HCT116 (cell line): Measurements from ENCODE around the gene RNPEPL1. TPM values are rescaled to one million over a fixed set of nuclear protein-coding genes. Genes with fewer than 3 reads are reported as not detected.

Experiments
- ATAC-seq: fragments of 200-7000 bp; cut with Tn5 transposase; 2 replicates; pipeline ENCODE4 v1.9.1; 2020; ENCODE audit warnings: mild to moderate bottlenecking, moderate library complexity
- BruUV-seq: library from RNA; stranded (reverse); fragments of 400-500 nt; replicated peaks from 2 replicates; lab custom pipeline; 2021; lab: Mats Ljungman, UMichigan
- CTCF ChIA-PET: fragments of 300-600 bp; sonication (Branson Sonifier 250); formaldehyde crosslinking; loops from one replicate; lab custom pipeline; 2021; ENCODE audit warnings: antibody characterized with exemption; lab: Charles Lee
- POLR2A ChIA-PET: fragments of 300-600, 350-600 bp; sonication (Branson Sonifier 250); formaldehyde crosslinking; loops from one replicate; lab custom pipeline; 2021; ENCODE audit warnings: antibody characterized with exemption; lab: Charles Lee
- RAD21 ChIA-PET, 2 experiments: fragments of 300-600 bp; sonication (Branson Sonifier 250); formaldehyde crosslinking; loops; one replicate each; lab custom pipeline; 2023; ENCODE audit warnings: low total read pairs in 2 of 2; ENCODE audit not compliant: uncharacterized antibody in 2 of 2, unreplicated experiment in 2 of 2, low non-redundant PET in 1 of 2; lab: Charles Lee
- DNase-seq: peaks from one replicate; pipeline ENCODE4 v3.0.0-alpha.2; 2010; ENCODE audit warnings: low read depth, low spot score
- H2AFZ ChIP-seq: fragments of 200-600 bp; shearing (Covaris generic), sonication (generic); 2 replicates; pipeline ENCODE4 v1.6.1; 2017; ENCODE audit warnings: low read depth, mixed run types, mixed read lengths, antibody characterized with exemption, low read length; ENCODE audit not compliant: poor library complexity, severe bottlenecking
- H3K27ac ChIP-seq: 2 replicates; pipeline ENCODE4 v1.5.1; 2012; ENCODE audit warnings: low read depth, low read length
- H3K27me3 ChIP-seq: fragments of 200-600 bp; sonication (generic); 2 replicates; pipeline ENCODE4 v1.6.1; 2016; ENCODE audit warnings: mixed run types, low read length, mixed read lengths; ENCODE audit not compliant: insufficient read depth
- H3K36me3 ChIP-seq, 2 experiments: fragments of 200-500 bp in 1 of 2; fragments of 200-600 bp in 1 of 2; sonication (Bioruptor generic) in 1 of 2; sonication (generic) in 1 of 2; 2 replicates each; pipeline versions ENCODE4 v1.5.1 to v1.6.1; 2014 to 2016; ENCODE audit warnings: low read length in 2 of 2, inconsistent platforms in 1 of 2, mixed read lengths in 1 of 2, mixed run types in 1 of 2; ENCODE audit not compliant: insufficient read depth in 2 of 2, control insufficient read depth in 1 of 2
- H3K4me1 ChIP-seq, 2 experiments: fragments of 200-600 bp in 1 of 2; sonication (generic) in 1 of 2; 2 replicates each; pipeline versions ENCODE4 v1.5.1 to v1.6.1; 2012 to 2017; ENCODE audit warnings: low read length in 2 of 2, inconsistent platforms in 1 of 2, mild to moderate bottlenecking in 1 of 2, mixed read lengths in 1 of 2, mixed run types in 1 of 2, moderate library complexity in 1 of 2; ENCODE audit not compliant: insufficient read depth in 2 of 2, control insufficient read depth in 1 of 2
- H3K4me2 ChIP-seq: fragments of 200-600 bp; sonication (generic); 2 replicates; pipeline ENCODE4 v1.6.1; 2017; ENCODE audit warnings: mixed run types, low read length, mixed read lengths
- H3K4me3 ChIP-seq, 2 experiments: fragments of 200-600 bp in 1 of 2; sonication (generic) in 1 of 2; replicated peaks in 1 of 2; 2 replicates each; pipeline ENCODE4 v1.5.1; 2011 to 2016; ENCODE audit warnings: low read length in 2 of 2, control low read depth in 1 of 2, low read depth in 1 of 2, mild to moderate bottlenecking in 1 of 2, mixed read lengths in 1 of 2, mixed run types in 1 of 2
- H3K79me2 ChIP-seq: fragments of 200-600 bp; sonication (generic); 2 replicates; pipeline ENCODE4 v1.6.1; 2017; ENCODE audit warnings: mild to moderate bottlenecking, mixed run types, low read length, moderate library complexity, mixed read lengths; ENCODE audit not compliant: insufficient read depth
- H3K9ac ChIP-seq: fragments of 200-600 bp; sonication (generic); 2 replicates; pipeline ENCODE4 v1.6.1; 2016; ENCODE audit warnings: low read length, mixed read lengths
- H3K9me2 ChIP-seq: fragments of 200-600 bp; sonication (generic), shearing (Covaris generic); 2 replicates; pipeline ENCODE4 v1.6.1; 2017; ENCODE audit warnings: mixed run types, mild to moderate bottlenecking, moderate library complexity; ENCODE audit not compliant: insufficient read depth
- H3K9me3 ChIP-seq, 2 experiments: fragments of 200-500 bp in 1 of 2; fragments of 200-600 bp in 1 of 2; sonication (Bioruptor generic) in 1 of 2; sonication (generic) in 1 of 2; 2 replicates each; pipeline ENCODE4 v1.6.1; 2014 to 2017; ENCODE audit warnings: low read length in 2 of 2, mixed read lengths in 2 of 2, inconsistent platforms in 1 of 2, low read depth in 1 of 2, mild to moderate bottlenecking in 1 of 2, mixed run types in 1 of 2, moderate library complexity in 1 of 2; ENCODE audit not compliant: control insufficient read depth in 1 of 2, insufficient read depth in 1 of 2
- H4K20me1 ChIP-seq: fragments of 200-600 bp; sonication (generic), shearing (Covaris generic); 2 replicates; pipeline ENCODE4 v1.6.1; 2017; ENCODE audit warnings: mixed run types, mild to moderate bottlenecking, moderate library complexity; ENCODE audit not compliant: insufficient read depth
- CBX3 ChIP-seq: IDR thresholded peaks from 2 replicates; pipeline ENCODE4 v1.6.1; 2012; ENCODE audit warnings: low read depth
- CEBPB ChIP-seq: IDR thresholded peaks from 2 replicates; pipeline ENCODE4 v1.6.1; 2012; ENCODE audit warnings: low read depth
- CTCF ChIP-seq, 3 experiments: fragments of 200-600 bp in 1 of 3; sonication (generic) in 1 of 3; IDR thresholded peaks in 2 of 3; conservative IDR thresholded peaks in 1 of 3; 2 replicates each; pipeline ENCODE4 v1.5.1; 2012 to 2017; ENCODE audit warnings: low read depth in 2 of 3, low read length in 2 of 3, antibody characterized with exemption in 1 of 3, borderline replicate concordance in 1 of 3, control low read depth in 1 of 3, mild to moderate bottlenecking in 1 of 3, mixed read lengths in 1 of 3, mixed run types in 1 of 3, moderate library complexity in 1 of 3; ENCODE audit not compliant: insufficient read depth in 1 of 3
- EGR1 ChIP-seq: IDR thresholded peaks from 2 replicates; pipeline ENCODE4 v1.6.1; 2012; ENCODE audit warnings: low read depth
- EZH2 ChIP-seq: fragments of 200-600 bp; sonication (generic); IDR thresholded peaks from 2 replicates; pipeline ENCODE4 v1.6.1; 2017; ENCODE audit warnings: antibody characterized with exemption, mixed run types
- FOSL1 ChIP-seq: IDR thresholded peaks from 2 replicates; pipeline ENCODE4 v1.6.1; 2012; ENCODE audit warnings: low read depth
- MAX ChIP-seq: IDR thresholded peaks from 2 replicates; pipeline ENCODE4 v1.6.1; 2012
- POLR2A ChIP-seq: IDR thresholded peaks from 2 replicates; pipeline ENCODE4 v1.7.0; 2011; ENCODE audit warnings: borderline replicate concordance; ENCODE audit not compliant: insufficient read depth, insufficient read length; ENCODE audit errors: extremely low read depth
- RAD21 ChIP-seq: IDR thresholded peaks from 2 replicates; pipeline ENCODE4 v1.6.1; 2012; ENCODE audit warnings: low read depth, mild to moderate bottlenecking
- REST ChIP-seq: IDR thresholded peaks from 2 replicates; pipeline ENCODE4 v1.6.1; 2012; ENCODE audit warnings: low read depth
- SIN3A ChIP-seq: IDR thresholded peaks from 2 replicates; pipeline ENCODE4 v1.6.1; 2012; ENCODE audit warnings: low read depth
- SRF ChIP-seq: IDR thresholded peaks from 2 replicates; pipeline ENCODE4 v1.6.1; 2012; ENCODE audit warnings: low read depth
- TCF7L2 ChIP-seq: IDR thresholded peaks from 2 replicates; pipeline ENCODE4 v1.7.0; 2011; ENCODE audit warnings: borderline replicate concordance, inconsistent platforms; ENCODE audit not compliant: insufficient read depth, insufficient read length; ENCODE audit errors: extremely low read depth
- ZBTB33 ChIP-seq: IDR thresholded peaks from 2 replicates; pipeline ENCODE4 v1.6.1; 2011; ENCODE audit warnings: mild to moderate bottlenecking, low read length, moderate library complexity; ENCODE audit not compliant: insufficient replicate concordance; ENCODE audit errors: extremely low read depth
- ZNF274 ChIP-seq: fragments of 200-500 bp; sonication (Bioruptor generic); IDR thresholded peaks from 2 replicates; pipeline ENCODE4 v1.6.1; 2014; ENCODE audit warnings: mild to moderate bottlenecking, low read depth, low read length, inconsistent platforms
- intact Hi-C: fragments of 100-400 bp; cut with micrococcal nuclease; formaldehyde crosslinking; loops from 2 replicates; pipeline ENCODE4 v1.10.0; 2022
- total RNA-seq: library from RNA; stranded (reverse); gene quantifications from one replicate; pipeline ENCODE4 v1.2.1, GENCODE V29; 2021; ENCODE audit not compliant: unreplicated experiment

RNPEPL1 gene
- total RNA-seq, 1 experiment from 2014 or later: 49.7 TPM

GRCh38 chr2:240601831-240602160 is 33.5 kb downstream of the RNPEPL1 start:
- no peak for ATAC-seq
- H3K4me1 ChIP-seq: peaks cover 8 to 25% of the 10 kb centered on the region in 2 experiments; a peak in 3 of 4 replicates
- no peak overlapping the region for H3K4me2 ChIP-seq
- DNase-seq: no peak
- BruUV-seq: no TSS peak
- no peaks in the 10 kb centered on the region for H4K20me1 ChIP-seq
- intact Hi-C loops: no loop called here
- no peaks in the 10 kb centered on the region for H3K27me3 ChIP-seq
- no peak overlapping the region for H3K4me3 ChIP-seq
- H3K9me2 ChIP-seq: no peaks in the 10 kb centered on the region
- POLR2A ChIA-PET: no interaction called here
- H3K27ac ChIP-seq: no peak overlapping the region
- TF ChIP-seq ZBTB33: no peak
- TF ChIP-seq ZNF274: no peak
- TF ChIP-seq MAX: no peak
- TF ChIP-seq EZH2: no peak
- TF ChIP-seq CEBPB: no peak
- no peak for TF ChIP-seq REST
- no peak for TF ChIP-seq CBX3
- TF ChIP-seq SRF: no peak
- TF ChIP-seq FOSL1: no peak
- TF ChIP-seq POLR2A: no peak
- no peak for TF ChIP-seq SIN3A
- no peak for TF ChIP-seq CTCF (IDR thresholded peaks at IDR 0.05 in 2 of 3, conservative IDR thresholded peaks at IDR 0.05 in 1 of 3; ENCODE audit: borderline replicate concordance in 1 of 3, insufficient read depth in 1 of 3, low read depth in 2 of 3, low read length in 2 of 3)
- TF ChIP-seq RAD21: no peak
- TF ChIP-seq EGR1: no peak
- no peak for TF ChIP-seq TCF7L2
- TF ChIP-seq, all 23 proteins: peak for 0
- H3K36me3 ChIP-seq: no peaks in the 10 kb centered on the region; a peak in 1 of 4 replicates
- H3K79me2 ChIP-seq: no peaks in the 10 kb centered on the region
- H3K9ac ChIP-seq: no peak overlapping the region
- RAD21 ChIA-PET: no interaction called here
- H3K9me3 ChIP-seq: no peaks in the 10 kb centered on the region
- CTCF ChIA-PET: interaction anchor here (1.4 kb wide), 1 partner anchor 15 kb away, joined by 3 read pairs; the partner anchor contains the start of gene CAPN10
- H2AFZ ChIP-seq: no peak overlapping the region
